HepG2 (cell line): ENCODE results near the gene SCYGR5. TPM values are rescaled to one million over a fixed set of nuclear protein-coding genes. Genes with fewer than 3 reads are reported as not detected.
A peak's percentile ranks its signal among the peaks of the same experiment; 100 is the strongest.

Source experiments
- ATF2 ChIP-seq: sonication (generic); formaldehyde crosslinking; IDR thresholded peaks from 2 replicates; pipeline ENCODE4 v1.4.0; 2020; ENCODE audit warnings: missing genetic modification reagents
- DMTF1 ChIP-seq: sonication (generic); formaldehyde crosslinking; IDR thresholded peaks from 2 replicates; pipeline ENCODE4 v1.4.0; 2020; ENCODE audit warnings: mild to moderate bottlenecking, missing genetic modification reagents
- DPF2 ChIP-seq: sonication (generic); formaldehyde crosslinking; IDR thresholded peaks from 2 replicates; pipeline ENCODE4 v1.4.0; 2020; ENCODE audit warnings: mild to moderate bottlenecking, low read depth, missing genetic modification reagents, borderline replicate concordance
- FOXA1 ChIP-seq, 2 experiments: fragments of 450-650 bp in 1 of 2; sonication (generic) in 1 of 2; formaldehyde crosslinking in 1 of 2; IDR thresholded peaks; 2 replicates each; pipeline versions ENCODE4 v1.4.0 to v1.6.1; 2016 to 2020; ENCODE audit warnings: missing genetic modification reagents in 1 of 2
- FOXC1 ChIP-seq: sonication (generic); formaldehyde crosslinking; IDR thresholded peaks from 2 replicates; pipeline ENCODE4 v1.8.0; 2022; ENCODE audit warnings: mild to moderate bottlenecking, missing genetic modification reagents, borderline replicate concordance
- FOXP1 ChIP-seq, 2 experiments: fragments of 450-650 bp in 1 of 2; IDR thresholded peaks; 2 replicates each; pipeline ENCODE4 v1.6.1; 2017 to 2018; ENCODE audit warnings: antibody characterized with exemption in 1 of 2
- MATR3 ChIP-seq: sonication (generic); formaldehyde crosslinking; IDR thresholded peaks from 2 replicates; pipeline ENCODE4 v1.4.0; 2020; ENCODE audit warnings: missing genetic modification reagents
- MZF1 ChIP-seq: sonication (generic); formaldehyde crosslinking; IDR thresholded peaks from 2 replicates; pipeline ENCODE4 v1.8.1; 2023; ENCODE audit warnings: mild to moderate bottlenecking, missing genetic modification reagents, borderline replicate concordance
- PAF1 ChIP-seq: IDR thresholded peaks from 2 replicates; pipeline ENCODE4 v1.6.1; 2016; ENCODE audit warnings: missing genetic modification reagents, missing compliant biosample characterization
- SMAD9 ChIP-seq: sonication (generic); formaldehyde crosslinking; IDR thresholded peaks from 2 replicates; pipeline ENCODE4 v1.5.1; 2020; ENCODE audit warnings: mild to moderate bottlenecking, missing genetic modification reagents
- SNAI1 ChIP-seq: sonication (generic); formaldehyde crosslinking; IDR thresholded peaks from 2 replicates; pipeline ENCODE4 v1.5.0; 2020; ENCODE audit warnings: mild to moderate bottlenecking, missing genetic modification reagents, borderline replicate concordance
- TBL1XR1 ChIP-seq: fragments of 150-350 bp; IDR thresholded peaks from 2 replicates; pipeline ENCODE4 v1.6.1; 2014; ENCODE audit warnings: borderline replicate concordance, low read length; ENCODE audit not compliant: partially characterized antibody
- ZFP90 ChIP-seq: sonication (generic); formaldehyde crosslinking; IDR thresholded peaks from 2 replicates; pipeline ENCODE4 v1.8.0; 2022; ENCODE audit warnings: missing genetic modification reagents, mild to moderate bottlenecking, inconsistent platforms, borderline replicate concordance
- ZKSCAN1 ChIP-seq: fragments of 150-350 bp; IDR thresholded peaks from 2 replicates; pipeline ENCODE4 v1.6.1; 2014; ENCODE audit warnings: low read length
- ZNF264 ChIP-seq: sonication (generic); formaldehyde crosslinking; IDR thresholded peaks from 2 replicates; pipeline ENCODE4 v1.4.0; 2020; ENCODE audit warnings: missing genetic modification reagents
- ZNF337 ChIP-seq: sonication (generic); formaldehyde crosslinking; IDR thresholded peaks from 2 replicates; pipeline ENCODE4 v1.5.1; 2020; ENCODE audit warnings: missing genetic modification reagents, low read depth, mild to moderate bottlenecking, borderline replicate concordance
- ZNF841 ChIP-seq: sonication (generic); formaldehyde crosslinking; IDR thresholded peaks from 2 replicates; pipeline ENCODE4 v1.8.1; 2023; ENCODE audit warnings: missing genetic modification reagents, borderline replicate concordance
- ZSCAN22 ChIP-seq: sonication (generic); formaldehyde crosslinking; IDR thresholded peaks from 2 replicates; pipeline ENCODE4 v1.4.0; 2020; ENCODE audit warnings: mild to moderate bottlenecking, missing genetic modification reagents
- polyA plus RNA-seq, 8 experiments: library from polyadenylated mRNA; depleted of rRNA in 3 of 8; stranded (reverse) in 7 of 8; unstranded in 1 of 8; fragments of >200 nt; fragmentation: Illumina TruSeq in 4 of 8; extraction: Trizol in 4 of 8; gene quantifications; 2 replicates each; pipeline versions ENCODE4 v1.2.1 to v1.2.3, GENCODE V29; 2011 to 2016; ENCODE audit warnings: low read depth in 4 of 8, missing spikeins in 1 of 8, mixed read lengths in 1 of 8; ENCODE audit not compliant: insufficient read depth in 1 of 8
- total RNA-seq, 5 experiments: library from RNA; depleted of rRNA; stranded (reverse); fragments of >200 nt; fragmentation: Illumina TruSeq; extraction: Trizol; gene quantifications; 2 replicates each; pipeline ENCODE4 v1.2.3, GENCODE V29; 2016; ENCODE audit warnings: low read depth in 1 of 5
- TF ChIP-seq, protein P1 (sequence below): sonication (generic); formaldehyde crosslinking; IDR thresholded peaks from 2 replicates; pipeline ENCODE4 v1.4.0; 2020; ENCODE audit warnings: mild to moderate bottlenecking, low read depth, missing genetic modification reagents
- TF ChIP-seq, protein P2 (sequence below): sonication (generic); formaldehyde crosslinking; IDR thresholded peaks from 2 replicates; pipeline ENCODE4 v1.8.1; 2023; ENCODE audit warnings: mild to moderate bottlenecking, inconsistent platforms, moderate library complexity, missing genetic modification reagents, borderline replicate concordance
- TF ChIP-seq, protein P3 (sequence below): sonication (generic); formaldehyde crosslinking; IDR thresholded peaks from 2 replicates; pipeline ENCODE4 v1.5.0; 2020; ENCODE audit warnings: missing genetic modification reagents

SCYGR5 gene
- total and polyA plus RNA-seq, 2 of the 13 experiments (the other 11 are each of a cell fraction or from before 2014, with no cell fraction given): not detected

DNA sequence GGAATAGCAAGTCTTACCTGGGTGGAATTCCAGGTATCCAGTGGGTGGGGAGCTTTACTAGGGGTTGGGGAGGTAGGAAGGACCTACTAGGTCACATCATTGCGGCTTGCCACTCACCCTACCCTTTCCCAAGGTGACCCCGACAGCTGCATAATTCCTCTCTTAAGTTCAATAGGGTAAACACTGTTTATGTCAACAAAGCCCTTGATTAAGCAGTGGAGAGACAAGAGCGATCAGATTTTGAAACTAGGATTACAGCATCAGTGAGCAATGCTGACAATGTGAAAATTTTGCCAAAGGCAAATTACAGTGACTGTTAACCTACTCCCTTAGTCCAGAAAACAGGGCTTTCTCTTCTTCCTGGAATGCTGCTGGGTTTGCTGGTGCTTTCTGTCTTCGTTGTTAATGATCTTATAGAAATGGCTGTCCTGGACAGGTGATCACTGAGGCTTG is 36.7 kb downstream of the SCYGR5 start (continued):
- TF ChIP-seq DMTF1 (CRISPR knock-in tag) (no peak), FOXC1 (CRISPR knock-in tag) (no peak), FOXA1 (IDR thresholded peaks at IDR 0.05) (no peak), FOXA1 (CRISPR knock-in tag; IDR thresholded peaks at IDR 0.05) (peak; percentile 70), ZSCAN22 (CRISPR knock-in tag) (no peak), DPF2 (CRISPR knock-in tag) (no peak), MATR3 (no peak), ZNF841 (CRISPR knock-in tag) (no peak), FOXP1 (IDR thresholded peaks at IDR 0.05) (no peak), FOXP1 (CRISPR knock-in tag; IDR thresholded peaks at IDR 0.05) (peak; percentile 53), ZNF264 (CRISPR knock-in tag) (no peak), SMAD9 (CRISPR knock-in tag) (no peak), ZFP90 (CRISPR knock-in tag) (no peak), TBL1XR1 (no peak), PAF1 (CRISPR knock-in tag) (no peak), ZNF337 (CRISPR knock-in tag) (no peak), SNAI1 (no peak), ZKSCAN1 (0 out of 2 replicates have a peak, but pooled peaks have one; percentile 25), MZF1 (CRISPR knock-in tag) (no peak), ATF2 (peak; percentile 84)
- TF ChIP-seq, protein P1, sequence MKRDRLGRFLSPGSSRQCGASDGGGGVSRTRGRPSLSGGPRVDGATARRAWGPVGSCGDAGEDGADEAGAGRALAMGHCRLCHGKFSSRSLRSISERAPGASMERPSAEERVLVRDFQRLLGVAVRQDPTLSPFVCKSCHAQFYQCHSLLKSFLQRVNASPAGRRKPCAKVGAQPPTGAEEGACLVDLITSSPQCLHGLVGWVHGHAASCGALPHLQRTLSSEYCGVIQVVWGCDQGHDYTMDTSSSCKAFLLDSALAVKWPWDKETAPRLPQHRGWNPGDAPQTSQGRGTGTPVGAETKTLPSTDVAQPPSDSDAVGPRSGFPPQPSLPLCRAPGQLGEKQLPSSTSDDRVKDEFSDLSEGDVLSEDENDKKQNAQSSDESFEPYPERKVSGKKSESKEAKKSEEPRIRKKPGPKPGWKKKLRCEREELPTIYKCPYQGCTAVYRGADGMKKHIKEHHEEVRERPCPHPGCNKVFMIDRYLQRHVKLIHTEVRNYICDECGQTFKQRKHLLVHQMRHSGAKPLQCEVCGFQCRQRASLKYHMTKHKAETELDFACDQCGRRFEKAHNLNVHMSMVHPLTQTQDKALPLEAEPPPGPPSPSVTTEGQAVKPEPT: no peak
- TF ChIP-seq, protein P2, sequence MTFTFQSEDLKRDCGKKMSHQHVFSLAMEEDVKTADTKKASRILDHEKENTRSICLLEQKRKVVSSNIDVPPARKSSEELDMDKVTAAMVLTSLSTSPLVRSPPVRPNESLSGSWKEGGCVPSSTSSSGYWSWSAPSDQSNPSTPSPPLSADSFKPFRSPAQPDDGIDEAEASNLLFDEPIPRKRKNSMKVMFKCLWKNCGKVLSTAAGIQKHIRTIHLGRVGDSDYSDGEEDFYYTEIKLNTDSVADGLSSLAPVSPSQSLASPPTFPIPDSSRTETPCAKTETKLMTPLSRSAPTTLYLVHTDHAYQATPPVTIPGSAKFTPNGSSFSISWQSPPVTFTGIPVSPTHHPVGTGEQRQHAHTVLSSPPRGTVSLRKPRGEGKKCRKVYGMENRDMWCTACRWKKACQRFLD (CRISPR knock-in tag): no peak
- TF ChIP-seq, protein P3, sequence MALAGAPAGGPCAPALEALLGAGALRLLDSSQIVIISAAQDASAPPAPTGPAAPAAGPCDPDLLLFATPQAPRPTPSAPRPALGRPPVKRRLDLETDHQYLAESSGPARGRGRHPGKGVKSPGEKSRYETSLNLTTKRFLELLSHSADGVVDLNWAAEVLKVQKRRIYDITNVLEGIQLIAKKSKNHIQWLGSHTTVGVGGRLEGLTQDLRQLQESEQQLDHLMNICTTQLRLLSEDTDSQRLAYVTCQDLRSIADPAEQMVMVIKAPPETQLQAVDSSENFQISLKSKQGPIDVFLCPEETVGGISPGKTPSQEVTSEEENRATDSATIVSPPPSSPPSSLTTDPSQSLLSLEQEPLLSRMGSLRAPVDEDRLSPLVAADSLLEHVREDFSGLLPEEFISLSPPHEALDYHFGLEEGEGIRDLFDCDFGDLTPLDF (CRISPR knock-in tag): no peak
